Measurements from ENCODE around the gene P2RX1.
"Not testable (repeated sequence)": the region's sequence is repeated elsewhere in the genome, so short reads cannot be mapped to it uniquely, and the experiment has no call there.

The P2RX1 gene

DNA sequence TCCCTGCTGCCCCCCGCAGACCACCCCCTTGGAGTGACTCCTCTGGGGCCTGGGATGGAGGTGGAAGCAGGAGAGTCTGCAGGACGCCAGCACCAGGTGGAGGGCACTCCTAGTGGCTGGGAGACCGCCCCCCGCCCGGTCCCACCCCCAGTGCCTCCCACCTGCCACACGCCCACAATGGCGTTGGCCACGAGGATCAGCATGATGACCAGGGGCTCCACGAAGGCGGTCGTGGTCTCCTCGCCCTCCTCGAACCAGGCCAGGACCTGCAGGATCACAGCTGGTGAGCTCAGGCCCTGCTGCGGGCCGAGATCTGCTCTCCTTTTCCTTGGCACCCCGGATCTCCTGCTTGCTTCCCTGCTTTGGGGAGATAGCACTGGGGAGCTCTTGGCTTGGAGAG lies 35.2 kb upstream of the P2RX1 start:
- DNase-seq, result no peak

DNA sequence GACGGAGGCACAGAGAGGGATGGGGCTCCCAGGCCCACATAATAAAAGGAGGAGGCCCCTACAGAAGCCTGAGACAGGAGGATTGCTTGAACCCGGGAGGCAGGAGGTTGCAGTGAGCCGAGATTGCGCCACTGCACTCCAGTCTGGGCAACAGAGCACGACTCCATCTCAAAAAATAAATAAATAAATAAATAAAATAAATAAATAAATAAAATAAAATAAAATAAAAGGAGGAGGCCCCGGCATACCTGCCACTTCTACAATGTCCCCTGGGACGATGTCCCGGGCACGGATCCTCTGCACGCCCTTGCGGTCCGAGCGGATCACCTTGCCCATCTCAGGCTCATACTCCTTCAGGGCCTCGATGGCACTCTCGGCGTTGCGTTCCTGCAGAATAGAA lies 34.7 kb upstream of the P2RX1 start:
- no peak for DNase-seq

DNA sequence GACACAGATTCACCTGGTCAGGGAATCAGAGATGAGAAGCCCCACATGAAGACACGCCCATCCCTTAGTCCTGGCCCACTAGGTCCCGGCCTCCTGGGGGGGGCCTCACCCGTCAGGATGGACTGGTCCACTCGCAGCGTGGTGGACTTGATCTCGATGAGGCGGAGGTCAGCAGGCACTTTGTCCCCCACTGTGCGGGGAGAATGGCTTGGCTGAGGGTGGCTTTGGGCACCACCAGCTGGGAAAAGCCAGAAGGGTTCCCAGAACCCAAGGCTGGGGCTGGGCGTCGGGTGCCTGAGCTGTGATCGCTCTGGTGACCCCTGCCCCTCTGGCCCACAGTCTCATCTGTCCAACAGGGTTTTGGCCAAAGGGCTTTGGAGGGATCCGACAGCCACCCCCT lies 34.3 kb upstream of the P2RX1 start:
- DNase-seq, result no peak

DNA sequence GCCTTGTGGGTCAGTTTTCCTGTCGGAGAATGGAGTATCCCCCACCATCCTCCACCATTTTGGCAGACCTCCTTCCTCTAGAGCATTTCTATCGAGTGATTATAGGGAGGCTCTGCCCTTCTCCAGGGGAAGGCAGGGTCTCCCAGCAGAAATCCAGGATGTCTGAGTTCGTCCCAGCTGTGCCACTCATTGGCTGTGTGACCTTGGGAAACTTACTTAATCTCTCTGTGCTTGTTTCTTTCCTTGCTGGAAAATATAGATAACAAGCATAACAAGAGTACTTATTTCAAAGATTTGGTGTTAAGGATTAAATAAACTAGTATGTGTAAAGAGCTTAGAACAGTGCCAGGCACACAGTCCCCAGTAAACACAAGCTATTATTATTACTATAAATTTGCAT lies 33.2 kb upstream of the P2RX1 start:
- DNase-seq, result no peak

DNA sequence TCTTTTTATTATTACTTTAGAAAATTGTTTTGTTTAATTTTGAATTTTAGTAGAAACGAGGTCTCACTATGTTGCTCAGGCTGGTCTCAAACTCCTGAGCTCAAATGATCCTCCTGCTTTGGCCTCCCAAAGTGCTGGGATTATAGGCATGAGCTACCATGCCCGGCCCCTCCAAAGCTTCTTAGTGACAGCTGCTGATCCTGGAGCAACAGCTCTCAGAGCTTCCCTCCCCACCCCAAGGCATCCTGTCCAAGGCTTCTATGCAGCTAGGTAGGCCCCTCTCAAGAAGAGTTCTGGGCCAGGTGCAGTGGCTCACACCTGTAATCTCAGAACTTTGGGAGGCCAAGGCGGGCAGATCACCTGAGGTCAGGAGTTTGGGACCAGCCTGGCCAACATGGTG lies 32.3 kb upstream of the P2RX1 start:
- not testable (repeated sequence) for DNase-seq

DNA sequence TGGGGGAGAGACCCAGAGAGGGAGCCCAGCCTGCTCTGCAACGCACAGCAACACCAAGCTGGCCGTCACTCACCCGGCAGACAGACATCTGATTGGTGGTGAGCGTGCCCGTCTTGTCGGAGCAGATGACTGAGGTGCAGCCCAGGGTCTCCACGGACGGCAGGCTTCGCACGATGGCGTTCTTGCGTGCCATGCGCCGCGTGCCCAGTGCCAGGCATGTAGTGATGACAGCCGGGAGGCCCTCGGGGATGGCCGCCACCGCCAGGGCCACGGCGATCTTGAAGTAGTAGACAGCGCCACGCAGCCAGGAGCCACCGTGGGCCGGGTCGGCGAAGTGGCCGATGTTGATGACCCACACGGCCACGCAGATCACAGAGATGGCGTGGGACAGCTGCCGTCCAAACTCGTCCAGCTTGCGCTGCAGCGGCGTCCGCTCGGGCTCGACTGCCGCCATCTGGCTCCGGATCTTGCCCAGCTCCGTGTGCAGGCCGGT lies 31.1 kb upstream of the P2RX1 start:
- no peak for DNase-seq

DNA sequence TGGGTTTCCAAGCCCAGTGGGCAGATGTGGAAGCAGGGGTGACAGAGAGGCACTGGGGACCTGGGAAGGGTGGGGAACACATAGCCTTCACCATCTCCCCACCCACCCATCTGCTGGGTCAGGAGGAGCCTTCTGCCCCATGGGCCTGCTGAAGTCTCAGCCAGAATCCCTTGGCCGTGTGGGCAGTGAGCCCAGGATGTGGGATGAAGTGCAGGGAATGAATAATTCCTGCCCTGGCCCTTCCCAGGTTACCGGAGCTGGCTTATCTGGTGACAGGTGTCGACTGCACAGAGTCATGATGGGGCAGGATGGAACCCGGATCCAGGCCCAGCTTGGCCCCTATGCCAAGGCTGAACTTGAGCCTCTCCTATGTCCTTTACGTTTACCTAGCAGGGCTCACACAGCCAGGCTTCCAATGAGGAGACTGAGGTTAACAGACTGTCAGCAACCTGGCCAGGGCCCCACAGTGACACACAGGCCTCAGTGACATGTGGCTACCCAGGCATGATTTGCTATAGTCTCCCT lies 30.5 kb upstream of the P2RX1 start:
- no peak for DNase-seq

DNA sequence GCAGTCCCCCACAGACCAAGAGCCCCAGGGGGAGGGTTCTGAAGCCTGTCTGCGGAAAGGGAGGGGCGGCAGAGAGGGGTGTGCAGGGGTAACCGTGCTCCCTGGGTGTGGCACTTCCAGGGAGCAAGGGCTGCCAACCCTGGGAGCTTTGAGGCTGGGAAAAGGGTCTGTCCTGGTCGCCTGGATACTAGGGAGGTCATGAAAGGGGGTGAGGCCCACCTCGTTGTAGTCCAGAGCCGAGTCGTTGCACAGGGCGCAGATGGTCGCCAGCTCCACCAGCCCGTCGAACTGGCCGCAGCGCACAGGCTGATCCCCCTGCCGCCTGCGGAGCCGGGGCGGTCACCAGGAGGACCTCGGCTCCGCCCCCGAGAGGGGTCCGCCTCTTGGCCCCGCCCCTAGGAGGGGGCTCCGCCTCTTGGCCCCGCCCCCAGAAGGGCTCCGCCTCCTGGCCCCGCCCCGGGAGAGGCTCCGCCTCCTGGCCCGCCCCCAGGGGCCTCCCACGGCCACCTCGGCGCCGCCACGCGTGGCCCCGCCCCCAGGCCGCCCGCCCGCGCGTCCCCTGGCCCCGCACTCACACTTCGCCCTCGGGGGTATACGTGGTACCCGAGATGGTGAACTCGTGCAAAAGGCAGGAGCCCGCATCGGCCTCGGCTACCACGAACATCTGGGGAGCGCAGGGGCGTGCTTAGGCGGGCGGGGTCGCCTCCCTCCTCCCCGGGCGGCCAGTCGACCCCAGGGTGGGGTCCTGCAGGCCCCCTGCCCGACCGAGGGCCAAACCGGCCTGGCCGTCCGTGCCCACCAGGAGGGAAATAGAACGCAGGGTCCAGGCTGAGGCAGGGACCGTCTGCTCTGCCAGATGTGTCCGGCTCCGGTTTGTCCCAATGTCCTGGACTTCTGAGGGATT lies 28.5 kb upstream of the P2RX1 start:
- DNase-seq, result peak; percentile 54

DNA sequence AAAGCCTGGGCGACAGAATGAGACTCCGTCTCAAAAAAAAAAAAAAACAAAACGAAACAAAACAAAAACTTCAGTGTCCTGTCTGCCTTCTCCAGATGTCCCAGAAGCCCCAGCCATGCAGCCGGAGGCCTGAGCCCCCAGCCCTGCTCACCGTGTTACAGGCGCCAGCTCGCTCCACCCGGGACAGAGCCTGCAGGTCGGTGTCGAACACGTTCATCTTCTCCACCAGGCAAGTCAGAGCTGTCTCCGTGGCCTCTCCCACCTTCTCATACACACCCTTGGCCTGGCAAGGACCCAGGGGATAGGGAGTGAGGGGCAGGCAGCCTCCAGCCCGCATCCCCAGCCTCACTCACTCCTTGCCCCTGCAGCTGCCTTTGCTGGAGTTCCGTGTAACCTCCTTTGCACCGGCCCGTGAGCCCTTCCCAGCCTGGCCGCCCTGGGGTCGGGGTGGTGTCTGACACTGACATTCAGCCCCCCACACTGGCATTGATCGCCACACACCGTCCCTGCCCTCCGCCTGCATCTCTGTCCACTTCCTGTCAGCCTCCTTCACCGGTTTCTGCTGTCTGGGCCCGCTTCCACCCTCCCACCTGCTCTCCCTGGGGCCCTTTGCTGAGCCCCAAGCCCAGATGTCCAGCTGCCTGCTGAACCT lies 27.1 kb upstream of the P2RX1 start:
- DNase-seq, result no peak

DNA sequence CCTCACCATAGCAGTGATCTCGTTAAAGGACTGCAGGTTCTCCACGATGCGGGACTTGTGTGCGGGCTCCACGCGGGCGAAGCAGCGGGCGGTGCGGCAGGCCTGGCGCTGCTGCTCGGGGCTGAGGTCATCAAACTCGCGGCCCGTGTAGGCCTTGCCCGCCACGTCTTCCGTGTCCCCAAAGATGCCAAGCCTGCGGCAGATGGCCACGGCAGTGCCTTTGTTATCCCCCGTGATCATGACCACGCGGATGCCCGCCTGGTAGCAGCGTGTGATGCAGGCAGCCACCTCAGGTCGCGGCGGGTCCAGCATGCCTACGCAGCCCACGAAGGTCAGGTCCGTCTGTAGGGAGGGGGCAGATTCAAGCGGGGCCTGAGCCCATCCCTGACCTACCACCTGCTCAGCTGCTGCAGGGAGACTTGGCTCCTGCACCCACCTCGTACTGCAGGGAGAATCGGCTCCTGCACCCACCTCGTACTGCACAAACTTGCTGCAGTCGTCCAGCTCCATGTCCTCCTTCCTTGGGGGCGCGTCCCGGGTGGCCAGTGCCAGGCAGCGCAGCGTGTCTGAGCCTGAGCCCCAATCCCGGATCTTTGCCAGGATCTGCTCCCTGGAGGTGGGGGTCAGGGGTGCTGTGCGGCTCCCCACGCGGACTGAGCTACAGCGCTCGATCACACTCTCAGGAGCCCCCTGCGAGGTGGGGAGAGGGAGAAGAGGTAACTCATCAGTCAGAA lies 24.9 kb upstream of the P2RX1 start:
- DNase-seq, result no peak

DNA sequence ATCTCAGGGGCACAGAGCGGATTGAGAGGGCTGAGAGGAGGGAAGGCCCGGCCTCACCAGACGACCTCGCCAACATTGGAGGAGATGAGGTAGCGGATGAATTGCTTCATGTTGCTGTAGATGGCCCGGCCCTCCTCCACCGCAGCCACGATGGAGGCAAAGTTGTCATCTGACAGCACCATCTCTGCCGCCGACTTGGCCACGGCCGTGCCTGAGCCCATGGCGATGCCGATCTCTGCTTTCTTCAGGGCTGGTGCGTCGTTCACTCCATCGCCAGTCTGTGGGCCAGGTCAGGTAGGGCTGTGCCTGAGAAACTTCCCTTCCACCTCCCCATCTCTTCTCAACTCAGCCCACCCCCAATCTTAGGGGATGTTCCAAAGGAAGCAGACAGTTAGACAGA lies 21.1 kb upstream of the P2RX1 start:
- no peak for DNase-seq

DNA sequence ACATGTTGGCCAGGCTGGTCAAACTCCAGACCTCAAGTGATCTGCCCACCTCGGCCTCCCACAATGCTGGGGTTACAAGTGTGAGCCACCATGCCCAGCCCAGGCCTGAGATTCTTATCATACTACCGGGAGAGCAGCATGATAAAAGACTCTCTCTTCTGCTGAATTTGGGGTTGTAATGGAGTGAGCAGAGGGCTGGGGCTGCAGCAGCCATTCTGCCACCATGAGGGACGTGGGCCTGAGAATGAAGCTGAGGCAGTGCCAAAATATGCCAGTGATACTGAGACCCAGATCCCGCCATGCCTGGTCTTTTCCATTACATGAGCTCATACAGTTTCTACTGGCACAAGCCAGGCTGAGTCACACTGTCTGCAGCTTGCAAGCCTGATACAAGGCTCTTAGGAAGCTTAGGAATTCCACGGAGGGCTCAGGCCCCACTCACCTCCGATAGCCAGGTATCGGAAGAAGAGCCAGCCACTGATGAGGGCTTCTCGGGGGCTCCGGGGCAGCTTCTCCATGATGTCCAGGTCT lies 19.6 kb upstream of the P2RX1 start:
- DNase-seq, result no peak

DNA sequence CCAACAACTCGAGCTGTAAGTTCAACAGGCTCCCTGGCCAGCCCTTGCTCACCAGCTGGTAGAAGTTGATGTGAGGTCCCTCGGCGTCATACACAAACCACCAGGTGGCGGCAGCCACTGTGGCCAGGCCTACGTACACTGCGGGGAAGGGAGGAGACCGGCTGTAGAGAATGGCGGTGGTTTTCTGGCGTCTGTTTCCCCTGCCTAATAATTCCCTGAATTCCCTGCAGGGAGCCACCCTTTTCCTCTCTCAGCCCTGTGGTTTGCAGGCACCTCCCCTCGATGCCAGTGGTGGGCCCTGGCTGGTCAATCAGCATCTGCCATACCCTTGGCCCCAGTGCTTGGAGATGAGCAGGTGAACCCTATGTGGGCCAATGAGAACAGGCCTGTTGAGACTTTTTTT lies 18.9 kb upstream of the P2RX1 start:
- peak; percentile 72 for DNase-seq

DNA sequence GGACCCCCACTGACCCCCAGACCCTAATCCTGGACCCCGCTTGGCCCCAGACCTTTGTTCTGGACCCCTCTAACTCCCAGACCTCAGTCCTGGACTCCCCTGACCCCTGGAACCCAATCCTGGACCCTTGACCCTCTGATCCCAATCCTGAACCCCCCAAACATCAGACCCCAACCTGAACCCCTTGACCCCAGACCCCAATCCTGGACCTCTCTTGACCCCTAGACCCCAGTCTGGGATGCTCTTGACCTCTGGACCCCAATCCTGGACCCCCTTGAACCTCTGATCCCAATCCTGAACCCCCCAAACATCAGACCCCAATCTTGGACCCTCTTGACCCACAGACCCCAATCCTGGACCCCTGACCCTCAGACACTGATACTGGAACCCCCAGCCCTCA lies 13.5 kb upstream of the P2RX1 start:
- DNase-seq, result no peak

DNA sequence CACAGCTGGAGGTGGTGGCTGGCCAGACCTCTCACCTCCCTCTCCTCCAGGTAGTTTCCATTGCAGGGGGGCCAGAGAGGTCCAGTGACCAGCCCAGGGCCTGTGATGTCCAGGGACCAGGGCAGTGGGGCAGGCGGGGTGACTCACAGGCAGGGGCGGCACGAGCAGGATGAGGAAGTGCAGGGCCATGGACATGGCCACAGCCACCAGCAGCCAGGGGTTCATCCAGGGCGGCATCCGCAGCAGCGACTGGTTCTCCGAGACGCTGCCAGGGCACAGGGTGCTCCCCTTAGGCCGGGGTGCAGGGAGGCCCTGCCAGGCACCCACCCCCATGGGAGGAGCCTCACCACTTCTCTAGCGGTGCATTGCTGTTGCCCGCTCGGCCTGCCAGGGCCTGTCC lies 12.9 kb upstream of the P2RX1 start:
- DNase-seq, result no peak

DNA sequence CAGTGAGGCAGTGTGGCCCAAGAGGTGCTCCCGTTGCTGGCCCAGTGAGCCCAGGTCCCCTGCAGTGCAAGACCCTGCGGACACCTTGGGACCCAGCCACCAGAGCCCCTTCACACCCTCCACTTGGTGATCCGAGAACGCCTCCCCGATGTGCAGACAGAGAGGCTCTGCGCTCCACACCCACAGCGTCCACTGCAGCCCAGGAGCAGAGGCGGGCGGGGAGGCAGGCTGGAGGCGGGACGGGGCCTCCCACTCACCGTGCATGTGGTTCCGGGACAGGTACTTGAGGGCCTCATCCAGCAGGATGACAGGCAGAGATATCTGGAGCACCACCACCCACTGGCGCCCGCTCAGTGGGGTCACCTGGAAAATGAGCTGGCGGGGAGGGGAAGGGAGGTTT lies 12.1 kb upstream of the P2RX1 start:
- DNase-seq, result no peak

DNA sequence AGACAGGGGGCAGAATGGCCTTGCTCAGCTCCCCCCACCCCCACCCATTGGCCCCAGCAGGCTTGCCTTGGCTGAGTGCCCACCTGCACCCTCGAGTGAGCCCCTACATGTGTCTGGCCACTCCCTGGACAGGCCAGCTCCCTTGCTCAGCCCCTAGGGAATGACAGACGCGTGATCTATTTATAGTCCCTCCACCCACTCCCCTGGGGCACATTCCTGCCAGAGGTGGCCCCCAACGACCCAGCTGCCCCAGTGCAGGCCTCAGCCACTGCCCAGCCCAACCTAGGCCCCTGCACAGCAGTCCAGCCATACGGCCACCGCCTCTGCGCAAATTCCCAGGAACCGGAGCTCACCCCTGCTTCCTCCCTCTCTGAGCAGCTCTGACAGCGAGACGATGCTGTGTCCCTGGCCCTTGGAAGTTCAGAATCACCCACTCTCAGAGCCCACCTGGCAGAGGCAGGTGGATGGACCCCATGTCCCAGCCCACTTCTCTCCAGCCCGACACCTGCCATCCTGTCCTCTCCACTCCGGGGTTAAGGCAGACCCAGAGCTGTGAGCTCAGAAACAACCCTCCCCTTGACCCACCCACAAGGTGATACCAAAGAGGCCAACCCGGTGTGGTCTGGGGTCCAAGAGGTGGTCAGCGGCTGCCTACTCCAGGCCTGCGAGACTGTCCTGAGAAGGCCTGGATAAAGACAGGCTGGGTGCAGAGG lies 11.5 kb upstream of the P2RX1 start:
- no peak for DNase-seq

DNA sequence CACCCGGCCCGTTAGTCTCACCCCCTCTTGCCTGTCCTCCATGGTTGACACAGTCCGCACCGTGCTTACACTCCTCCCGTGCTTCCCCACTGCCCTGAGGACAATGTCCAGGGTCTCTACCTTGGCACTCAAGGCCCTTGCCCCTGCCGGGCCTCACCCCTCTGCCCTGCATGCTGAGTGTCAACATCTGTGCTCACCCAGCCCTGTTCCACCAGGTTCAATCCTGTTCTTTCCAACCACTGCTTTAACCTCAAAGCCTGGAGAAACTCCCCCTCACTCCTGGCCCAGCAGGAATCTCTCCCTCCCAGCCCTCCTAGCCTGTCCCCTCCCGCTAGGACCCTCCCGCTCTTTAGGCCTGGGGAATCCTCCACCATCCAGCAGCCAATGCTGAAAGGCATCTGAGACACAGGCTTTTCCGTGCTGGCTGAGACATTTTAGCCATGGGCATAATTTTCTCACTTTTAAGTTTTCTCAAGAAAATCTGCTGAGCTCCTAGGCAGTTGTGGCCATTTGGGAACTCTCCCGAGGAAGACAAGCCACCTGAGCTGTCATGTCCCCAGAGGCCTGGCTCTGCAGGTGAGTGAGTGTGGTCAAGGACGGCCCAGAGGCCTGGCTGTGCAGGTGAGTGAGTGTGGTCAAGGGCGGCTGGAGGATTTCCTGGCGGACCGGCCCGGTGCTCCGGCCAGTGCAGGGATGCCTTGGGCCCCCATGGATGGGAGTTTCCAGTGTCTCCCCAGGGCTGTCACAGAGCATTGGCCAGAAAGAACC lies 10.8 kb upstream of the P2RX1 start:
- no peak for DNase-seq

DNA sequence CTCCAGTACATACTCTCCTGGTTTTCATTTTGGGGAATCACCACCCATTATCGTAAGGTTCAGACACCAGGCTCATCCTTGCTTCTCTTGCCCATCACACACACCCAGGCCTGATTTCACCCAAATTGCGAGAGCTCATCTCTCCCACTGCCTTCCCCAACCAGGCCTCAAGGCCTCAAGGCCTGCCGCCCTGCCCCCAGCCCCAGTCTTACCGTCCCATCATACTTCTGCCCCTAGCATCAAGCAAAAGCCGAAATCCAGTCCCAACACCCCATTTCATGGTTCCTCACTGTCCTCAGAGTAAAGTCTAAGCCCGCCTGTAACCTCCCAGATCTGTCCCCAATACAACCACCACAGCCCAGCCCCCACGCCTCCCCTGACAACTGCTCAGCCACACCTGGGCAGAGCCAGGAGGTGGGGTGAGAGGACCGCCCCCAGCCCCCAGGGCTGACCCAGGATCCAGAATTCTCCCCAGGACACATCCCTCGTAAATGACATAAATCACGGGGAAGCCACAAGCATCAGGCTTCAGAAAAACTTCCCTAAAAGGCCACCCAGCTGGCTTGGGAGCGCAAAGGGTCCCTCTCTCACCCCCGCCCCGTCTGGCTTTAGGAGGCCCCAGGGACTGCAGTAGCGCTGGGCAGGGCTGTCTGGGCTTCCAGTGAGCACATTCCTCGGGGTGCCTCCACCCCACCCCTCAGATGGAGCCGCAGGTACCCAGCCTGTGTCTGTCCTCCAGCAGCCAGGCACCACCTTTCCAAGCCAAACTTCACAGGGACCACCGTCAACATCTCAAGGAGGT lies 9.6 kb upstream of the P2RX1 start:
- DNase-seq, result no peak

DNA sequence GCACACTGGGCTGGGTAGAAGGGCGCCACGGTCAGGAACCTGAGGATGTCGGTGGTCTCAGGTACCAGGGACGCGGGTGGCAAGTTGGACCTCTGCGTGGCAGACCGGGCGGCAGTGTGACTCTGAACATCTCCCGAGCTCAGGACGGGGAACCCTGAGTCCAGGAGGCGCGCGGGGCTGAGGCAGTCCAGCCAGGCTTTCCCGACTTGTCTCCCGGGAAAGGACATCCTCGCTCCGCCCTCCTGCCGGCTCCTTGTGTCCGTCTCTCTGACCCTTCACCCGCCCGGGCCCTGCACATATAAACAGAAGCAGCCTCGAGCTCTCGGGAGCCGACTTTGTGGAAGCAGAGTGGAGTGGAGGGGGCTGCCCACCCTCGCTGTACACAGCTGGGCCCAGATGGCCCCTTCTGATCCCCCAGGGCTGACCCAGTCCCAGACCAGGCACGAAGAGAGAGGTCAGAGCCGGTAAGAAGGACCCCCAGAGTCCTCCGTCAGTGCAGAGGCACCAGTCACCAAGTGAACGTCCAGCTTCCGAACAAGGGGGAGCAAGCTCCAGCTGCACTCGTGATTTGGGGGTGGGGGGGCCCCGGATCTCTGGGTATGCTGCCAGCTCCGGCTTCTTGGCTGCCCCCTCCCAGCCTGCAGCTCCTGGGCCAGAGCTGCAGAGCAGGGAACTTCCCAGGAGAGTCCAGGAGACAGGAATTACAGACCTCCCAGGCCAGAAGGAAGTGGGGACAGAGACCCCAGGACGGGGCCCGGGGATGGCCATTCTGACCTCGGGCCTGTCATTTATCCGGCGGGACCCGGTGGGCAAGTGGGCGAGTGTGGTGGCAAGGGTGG lies 8.5 kb upstream of the P2RX1 start:
- no peak for DNase-seq

Data from DMS53 (cell line).